Hematopoietic multipotent progenitor cell treated with erythropoietin and hydrocortisone succinate and interleukin-3 and kit ligand, for 17 days (in vitro differentiated cells): ENCODE results near the gene CYP19A1.

Source experiments
- DNase-seq: peaks from one replicate; pipeline ENCODE4 v3.0.0-alpha.2; 2015; ENCODE audit warnings: low spot score

The CYP19A1 gene

DNA sequence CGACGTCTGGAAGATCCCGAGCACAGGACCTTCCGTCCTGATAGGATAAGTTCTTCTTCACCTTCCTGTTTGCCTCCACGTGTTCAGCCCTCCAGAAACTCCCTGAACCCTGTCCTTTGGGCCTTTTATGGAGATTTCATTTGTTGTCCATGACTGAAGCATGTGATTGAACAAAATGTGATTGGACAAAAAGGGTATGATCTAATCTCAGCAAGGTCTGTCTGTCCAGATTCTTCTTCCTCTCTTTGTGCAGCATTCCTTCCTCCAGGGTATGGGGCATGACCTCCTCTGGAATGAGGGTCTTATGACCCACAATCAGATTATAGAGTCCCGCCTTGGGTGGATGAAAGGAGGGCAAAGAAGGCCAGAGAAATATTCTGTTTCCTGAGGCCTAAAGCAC, at the start of gene CYP19A1:
Gene CYP19A1 (minus strand): TSS at position 101 of the 400 bp plus-strand sequence. CDS start 95,684 bp downstream, outside the sequence.
- no peak for DNase-seq

DNA sequence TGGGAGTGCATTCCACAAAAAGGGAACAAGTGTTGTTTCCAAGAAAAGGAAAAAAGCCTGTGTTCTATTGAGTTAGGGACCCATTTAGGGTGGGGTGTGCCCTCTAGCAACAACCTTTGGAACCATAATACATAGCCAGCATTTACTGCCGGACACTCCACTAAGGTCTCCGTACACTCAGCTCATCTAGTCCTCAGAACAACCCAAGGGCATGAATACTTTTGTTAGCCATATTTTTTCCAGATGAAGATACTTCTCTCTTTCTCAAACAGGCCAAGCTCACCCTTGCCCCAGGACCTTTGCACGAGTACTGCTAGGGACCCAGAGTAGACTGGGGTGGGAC, 49.3 kb upstream of the CYP19A1 start:
- DNase-seq = no peak

DNA sequence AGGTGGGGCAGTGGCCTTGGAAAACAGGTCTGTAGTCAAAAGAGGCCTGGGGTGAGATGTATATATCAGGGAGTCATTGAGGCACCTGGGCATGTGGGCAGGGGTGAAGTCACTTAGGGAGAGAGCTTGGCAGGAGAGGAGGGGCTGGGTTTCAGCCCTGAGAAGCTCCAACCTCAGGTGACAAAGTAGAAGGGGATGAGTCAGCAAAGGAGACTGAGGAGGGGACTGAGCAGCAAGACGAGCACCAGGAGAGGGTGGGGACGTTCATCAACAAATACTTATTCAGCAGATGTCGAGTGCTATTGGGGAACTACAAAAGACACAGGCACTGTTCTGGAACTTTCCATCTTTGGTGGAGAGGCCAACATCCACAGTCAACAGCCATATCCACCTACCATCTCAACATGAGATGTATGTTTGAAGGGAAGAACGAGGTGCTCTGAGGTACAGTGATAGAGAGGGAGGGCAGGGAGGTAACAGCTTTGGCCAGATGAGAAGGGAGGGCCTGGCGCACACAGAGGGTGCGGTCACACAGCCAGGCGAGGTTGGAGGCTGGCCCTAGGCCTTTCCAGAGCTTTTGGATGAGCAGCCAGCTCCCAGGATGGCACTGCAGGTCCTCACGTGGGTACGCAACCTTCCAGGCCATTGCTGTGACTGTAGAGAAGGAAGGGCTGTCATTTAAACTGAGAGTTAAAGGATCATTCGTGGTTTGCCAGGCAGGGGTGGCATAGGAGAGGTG, 48.7 kb upstream of the CYP19A1 start:
- no peak for DNase-seq

DNA sequence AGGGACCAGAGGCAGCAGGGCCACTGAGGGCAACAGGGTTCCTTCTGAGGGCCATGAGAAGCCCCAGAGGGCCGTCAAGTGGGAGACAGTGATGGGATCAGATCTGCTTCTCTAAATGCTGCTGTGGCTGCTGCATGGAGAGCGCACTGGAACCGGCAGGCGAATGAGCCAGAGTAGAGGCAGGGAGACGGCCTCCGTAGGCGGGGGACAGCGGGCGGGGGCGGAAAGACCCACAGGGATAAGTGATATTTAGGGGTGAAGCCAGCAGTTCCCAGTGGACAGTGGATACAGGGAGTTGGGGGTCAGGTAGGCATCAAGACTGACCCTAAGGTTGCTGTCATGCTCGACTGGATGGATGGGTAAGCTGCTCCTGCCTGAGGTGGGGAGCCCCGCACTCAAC, 48.1 kb upstream of the CYP19A1 start:
- no peak for DNase-seq

DNA sequence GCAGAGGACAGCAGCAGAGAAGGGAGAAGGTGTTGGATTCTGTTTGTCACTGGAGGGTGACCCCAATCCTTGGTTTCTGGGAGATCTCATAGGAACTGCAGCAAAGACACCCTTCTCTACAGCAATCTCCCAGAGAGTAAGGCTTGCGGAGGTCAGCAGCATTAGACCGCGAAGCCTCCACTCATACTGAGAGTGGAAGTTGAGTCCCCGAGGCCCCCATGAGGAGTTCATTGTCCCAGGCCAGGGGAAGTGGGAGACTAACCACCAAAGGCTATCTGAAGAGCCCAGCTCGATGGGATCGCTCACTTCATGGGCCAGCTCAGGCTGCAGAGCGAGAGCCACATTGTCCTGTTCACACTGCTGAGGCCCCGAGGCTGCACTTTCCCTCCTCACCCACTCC, 47.6 kb upstream of the CYP19A1 start:
- no peak for DNase-seq

DNA sequence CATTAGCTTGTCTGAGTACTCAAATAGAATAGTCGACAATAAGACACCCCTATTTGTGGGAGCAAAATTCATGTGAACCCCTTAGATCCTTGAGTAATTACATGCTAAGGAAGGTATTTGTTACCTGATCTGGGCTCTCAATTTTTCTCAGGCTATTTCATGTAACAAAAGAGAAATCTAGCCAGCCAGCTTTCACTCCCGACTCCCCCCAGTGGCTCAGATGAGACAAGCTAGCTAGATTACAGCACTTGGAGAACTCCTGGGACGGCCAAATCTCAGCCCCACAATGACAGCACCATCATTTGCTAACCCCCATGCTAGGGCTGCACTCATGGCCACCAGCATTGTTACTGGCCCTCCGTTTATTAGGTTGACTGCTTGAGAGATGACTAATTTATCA, 44.4 kb upstream of the CYP19A1 start:
- DNase-seq = no peak

DNA sequence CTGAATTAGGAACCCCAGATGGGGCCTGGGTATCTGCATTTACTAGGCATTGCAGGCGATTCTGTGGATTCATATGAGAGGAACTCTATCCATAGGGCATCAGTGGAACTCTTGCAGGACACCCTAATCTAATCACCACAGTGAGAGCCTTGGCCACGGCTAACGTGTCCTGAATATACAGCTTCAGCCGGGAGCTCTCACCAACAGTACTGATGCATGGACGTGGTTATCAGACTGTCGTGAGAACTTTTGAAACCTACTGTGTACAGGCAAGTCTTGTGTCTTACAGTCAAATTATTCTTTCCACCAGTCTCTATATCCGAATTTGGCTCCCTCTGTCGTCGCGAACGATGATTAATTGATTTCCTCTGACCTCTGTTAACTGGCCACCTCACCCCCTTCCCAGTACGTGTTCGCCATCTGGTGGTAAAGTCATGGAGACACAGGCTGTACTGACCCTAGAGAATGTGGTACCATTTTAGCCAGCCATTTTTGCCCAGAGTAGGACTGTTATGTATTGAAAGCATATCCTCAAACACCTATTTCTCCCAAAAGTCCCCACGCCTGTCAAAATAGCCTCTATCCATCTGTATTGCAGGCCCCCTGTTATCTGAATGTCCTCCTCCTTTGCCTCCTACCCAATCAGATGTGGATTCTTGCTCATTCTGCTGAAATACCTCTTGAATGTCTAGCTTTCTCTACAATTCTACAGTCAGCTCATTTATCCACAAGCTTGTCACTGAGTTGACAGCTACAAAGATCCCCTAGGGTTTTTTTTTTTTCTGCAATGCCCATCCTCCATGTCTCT, 42.8 kb upstream of the CYP19A1 start:
- DNase-seq = no peak

DNA sequence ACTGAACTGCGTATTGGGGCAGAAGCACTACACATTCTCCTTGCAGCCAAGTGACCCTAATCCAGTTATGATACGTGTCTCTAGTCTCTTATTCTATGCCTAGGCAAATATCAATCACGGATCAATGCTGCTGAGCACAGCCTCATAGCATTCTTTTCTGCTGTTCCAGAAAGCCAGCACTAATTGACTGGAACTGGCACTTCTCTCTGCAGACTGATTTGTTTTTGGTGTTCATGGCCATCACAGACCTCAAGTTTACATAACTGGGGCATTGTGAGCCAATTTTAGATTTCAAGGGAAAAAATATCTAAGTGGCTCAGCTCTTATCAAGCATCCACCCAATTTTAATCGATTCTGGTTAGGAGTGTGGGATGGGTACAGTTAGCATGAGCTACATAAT, 41.0 kb upstream of the CYP19A1 start:
- DNase-seq = no peak

DNA sequence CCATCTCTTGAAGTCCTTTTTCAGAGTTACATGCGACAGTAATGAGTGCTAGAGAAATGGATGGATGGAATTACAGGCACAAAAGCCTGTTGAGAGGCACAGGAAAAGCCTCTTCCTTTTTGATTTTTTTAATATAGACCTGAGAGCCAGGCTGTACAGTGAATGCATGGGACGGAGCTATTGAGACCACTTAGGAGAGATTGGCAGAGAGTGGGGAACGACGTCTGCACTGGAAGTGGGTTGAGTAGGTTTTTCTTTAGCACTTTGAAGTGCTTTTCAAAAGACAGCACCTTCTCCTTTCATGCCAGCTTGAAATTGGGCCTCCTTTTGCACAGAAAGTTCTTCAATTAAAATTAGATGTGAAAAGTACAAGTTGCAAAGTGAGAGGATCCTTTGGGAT, 40.0 kb upstream of the CYP19A1 start:
- no peak for DNase-seq

DNA sequence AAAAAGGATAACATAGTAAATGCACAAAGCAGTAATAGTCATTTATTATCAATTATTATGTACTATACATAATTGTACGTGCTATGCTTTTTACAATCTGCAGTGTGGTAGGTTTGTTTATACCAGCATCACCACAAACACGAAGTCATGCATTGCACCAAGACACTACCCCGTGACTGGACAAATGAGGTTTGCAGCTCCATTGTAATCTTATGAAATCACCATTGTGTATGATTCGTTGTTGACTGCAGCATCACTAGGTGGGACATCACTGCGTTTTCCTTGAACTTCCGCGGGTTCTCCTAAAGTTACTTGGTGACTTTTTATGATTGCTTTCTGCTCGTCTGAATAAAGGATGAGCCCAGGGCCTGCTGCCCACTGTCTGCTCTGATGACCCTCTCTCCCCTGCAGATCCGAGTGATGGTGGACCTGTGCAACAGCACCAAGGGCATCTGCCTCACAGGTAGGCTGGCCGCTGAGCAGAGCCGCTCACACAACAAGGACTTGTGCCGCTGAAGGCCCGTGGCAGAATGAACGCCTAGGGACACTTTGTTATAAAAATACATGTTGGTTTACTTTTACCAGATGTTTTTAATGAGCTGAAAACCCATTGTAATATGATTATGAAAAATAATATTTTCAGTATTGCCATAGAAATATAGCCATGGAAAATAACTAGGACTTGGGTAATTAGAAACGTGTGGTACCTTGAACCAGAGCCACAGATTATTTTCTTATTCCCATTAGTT, 38.8 kb upstream of the CYP19A1 start:
- no peak for DNase-seq

DNA sequence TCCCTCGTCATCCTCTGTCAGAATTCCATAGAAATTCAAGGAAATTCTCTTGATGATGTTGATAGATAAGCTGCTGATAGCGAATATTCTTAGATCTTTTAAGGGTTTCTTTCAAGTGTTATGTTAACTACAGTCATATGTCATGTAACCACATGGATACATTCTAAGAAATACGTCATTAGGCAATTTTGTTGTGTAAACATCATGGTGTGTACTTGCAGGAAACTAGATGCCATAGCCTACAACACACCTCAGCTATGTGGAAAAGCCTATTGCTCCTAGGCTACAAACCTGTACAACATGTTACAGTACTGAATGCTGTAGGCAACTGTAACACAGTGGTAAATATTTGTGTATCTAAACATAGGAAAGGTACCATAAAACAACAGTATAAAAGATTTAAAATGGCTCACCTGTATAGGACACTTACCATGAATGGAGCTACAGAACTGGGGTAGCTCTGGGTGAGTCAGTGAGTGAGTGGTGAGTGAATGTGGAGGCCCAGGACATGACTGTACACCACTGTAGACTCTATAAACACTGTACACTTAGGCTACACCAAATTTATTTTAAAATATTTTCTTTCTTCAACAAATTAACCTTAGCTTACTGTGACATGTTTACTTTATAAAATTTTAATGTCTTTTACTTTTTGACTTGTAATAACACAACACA, 37.7 kb upstream of the CYP19A1 start:
- DNase-seq = no peak

DNA sequence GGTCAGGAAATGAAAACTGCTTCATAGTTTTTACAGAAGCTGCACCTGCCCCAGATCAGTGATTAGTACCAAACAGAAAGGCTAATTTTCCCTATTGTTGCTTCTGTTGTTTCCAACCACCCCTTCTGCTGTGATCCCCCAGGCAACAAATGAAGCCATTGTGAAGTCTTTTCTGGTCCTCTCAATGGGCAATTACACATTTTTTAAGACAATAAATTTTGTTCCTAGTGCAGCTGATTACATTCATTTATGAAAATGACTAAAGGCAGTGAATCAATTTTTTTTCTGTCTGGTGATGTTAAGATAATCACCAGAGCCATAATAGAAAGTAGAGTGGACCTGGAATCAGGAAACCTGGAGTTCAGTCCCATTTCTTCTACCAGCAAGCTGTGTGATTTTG, 35.7 kb upstream of the CYP19A1 start:
- no peak for DNase-seq

DNA sequence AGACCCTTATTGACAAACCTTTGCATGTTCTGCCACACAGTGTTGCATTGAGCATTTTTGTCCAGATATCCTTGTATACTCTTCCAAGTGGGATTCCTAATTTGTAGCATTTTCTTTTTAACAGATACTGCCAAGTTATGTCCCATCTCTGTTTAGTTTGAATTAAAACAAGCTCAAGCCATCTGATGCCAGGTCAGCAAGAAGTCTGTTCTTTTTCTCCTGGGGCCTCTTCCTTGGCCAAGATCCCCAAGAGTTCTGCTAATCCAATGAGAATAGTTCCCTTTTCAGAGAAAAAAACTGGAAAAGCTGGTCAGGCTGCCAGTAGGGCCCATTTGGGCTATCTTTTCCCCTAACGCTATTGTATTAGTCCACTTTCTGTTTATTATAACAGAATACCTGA, 32.9 kb upstream of the CYP19A1 start:
- no peak for DNase-seq

DNA sequence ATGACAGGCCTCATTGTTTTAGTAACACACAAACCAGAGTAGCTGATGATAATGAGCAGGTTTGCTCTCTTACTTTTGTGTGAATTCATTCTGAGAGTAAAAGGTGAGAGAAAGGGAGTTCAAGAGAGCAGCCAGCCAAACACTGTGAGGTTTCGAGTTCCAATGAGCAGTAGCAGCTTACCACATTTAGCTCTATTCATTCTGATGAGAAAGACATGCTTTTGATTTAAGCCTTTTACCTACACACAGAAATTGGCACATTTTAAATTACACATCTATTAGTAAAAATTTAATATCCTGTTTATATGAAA, 31.0 kb upstream of the CYP19A1 start:
- no peak for DNase-seq

DNA sequence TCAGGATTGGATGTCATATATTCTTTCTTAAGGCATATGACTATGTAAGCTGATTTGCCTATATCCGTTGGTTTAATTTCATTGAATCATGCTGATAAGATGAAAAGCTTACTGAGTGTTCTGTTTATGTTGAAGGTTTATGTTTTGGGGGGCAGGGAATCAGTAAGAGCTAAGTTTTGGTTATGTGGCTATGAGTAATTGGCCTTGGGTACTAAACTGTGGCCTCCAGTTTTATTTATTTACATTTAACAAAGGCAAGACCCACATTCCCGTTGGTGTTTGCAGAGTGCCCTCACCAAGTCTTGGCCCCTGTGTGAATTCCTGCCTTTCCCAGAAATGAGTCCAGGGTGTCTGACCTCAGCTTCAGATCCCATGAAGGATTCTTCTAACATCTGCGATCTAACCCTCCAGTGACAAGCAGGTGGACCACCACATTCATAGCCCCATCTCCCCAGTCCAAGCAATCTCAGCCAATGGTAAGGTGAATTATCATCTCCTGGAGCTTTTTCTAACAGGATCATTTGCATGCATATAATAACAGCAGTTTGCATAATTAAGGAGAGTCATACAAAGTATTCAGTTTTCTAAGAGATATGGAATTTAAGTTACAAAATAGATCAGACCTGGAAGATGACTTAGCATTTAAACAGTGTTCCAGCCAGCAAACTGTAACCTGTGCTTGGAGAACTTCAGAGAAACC, 30.5 kb upstream of the CYP19A1 start:
- DNase-seq = no peak

DNA sequence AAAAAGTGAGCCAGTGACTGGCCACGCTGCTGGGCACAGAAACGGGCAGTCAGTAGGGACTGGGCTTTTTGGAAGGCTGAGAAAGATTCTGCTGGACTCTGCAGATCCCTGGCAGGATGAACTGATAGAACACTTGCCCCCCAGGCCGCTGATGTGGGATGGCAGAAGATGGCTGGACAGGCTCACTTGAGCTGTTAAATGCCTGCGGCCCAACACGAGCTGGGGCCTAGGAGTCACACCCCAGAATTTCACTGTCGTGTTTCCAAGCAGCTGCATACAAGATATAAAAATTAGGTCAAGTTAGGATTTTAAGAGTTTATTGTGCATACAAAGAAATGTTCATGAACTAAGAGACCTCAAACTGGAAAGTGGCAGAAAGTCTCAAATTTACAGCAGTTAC, 29.9 kb upstream of the CYP19A1 start:
- DNase-seq = no peak

DNA sequence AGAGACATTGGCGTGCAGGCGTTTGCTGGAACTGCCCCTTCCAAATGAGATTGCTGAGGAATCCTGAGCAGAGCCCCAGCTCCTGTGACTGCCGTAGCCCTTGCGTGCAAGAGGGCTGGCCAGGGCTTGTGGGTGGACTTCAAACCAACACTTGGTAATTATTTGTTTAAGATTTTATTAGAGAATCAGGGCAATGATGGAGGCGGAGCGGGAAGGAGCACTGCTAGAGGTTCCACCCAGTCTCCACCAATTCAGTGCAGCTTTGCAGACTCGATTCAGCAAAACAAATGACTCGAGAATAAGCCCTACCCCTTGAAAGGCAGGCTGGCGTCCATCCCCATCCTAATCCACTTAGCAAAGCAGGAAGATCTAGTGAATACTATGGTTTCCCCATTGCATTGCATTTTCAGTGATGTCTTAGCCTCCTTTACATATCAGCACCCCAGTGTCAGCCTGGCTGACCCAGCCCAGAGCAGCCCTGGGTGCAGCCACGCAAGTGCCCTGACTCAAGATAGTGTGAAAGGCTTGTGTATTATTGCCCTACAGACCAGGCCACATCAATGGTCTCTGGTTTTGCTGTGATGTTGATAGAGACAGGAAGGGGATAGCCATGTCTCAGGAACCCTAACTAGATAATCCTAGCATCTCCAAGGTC, 29.1 kb upstream of the CYP19A1 start:
- DNase-seq = no peak

DNA sequence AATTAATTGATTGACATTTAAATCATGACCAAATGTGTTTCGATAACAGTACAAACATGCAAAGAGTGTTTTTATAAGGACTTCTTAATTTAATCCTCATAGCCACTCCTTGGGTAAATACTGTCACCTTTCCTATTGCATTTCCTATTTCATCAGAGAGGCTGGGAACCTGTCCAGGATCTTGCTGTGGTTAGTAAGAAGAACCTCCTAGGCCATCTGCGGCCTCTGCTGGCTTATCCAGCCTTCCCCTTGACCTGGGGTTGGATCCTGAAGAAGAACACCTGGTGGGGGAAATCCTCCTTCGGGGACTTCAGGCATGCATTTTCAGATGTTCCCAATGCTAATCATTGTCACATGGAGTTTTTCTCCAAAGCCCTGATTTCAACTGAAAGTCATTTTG, 28.5 kb upstream of the CYP19A1 start:
- DNase-seq = no peak

DNA sequence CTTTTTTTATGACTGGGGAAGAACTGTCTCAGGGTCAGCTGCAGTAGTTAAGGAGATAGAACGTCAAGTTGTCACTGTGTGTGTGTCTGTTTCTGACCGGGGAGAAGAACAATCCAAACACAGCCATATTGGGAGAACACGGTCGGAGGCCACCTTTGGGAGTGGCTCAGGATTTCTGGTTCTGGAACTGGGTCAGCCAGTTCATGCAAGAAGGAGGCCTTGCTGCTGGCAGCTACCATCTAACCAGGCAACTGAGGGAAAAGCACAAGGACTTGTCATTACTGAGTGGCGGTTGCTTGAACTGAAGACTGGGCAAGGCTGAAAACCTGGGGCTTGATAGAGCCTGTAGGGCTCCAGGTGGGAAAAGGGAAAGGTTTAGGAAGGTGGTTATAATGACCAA, 27.7 kb upstream of the CYP19A1 start:
- no peak for DNase-seq

DNA sequence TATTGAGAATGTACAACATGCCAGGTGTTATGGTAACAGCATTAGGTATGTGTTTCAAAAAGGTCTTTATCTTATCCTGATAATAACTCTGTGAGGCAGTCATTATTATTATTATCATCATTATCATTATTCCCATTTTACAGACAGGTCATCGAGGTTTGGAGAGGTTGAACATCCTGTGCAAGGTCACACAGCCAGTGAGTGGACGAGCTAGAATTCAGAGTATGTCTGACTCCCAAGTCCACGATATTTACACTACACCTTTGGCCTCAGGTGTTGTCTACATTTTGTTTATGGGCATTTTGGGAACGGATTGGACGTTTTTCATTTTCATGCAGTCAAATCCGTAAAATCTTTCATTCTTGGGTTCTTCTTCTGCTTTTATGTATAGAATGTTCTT, 27.0 kb upstream of the CYP19A1 start:
- DNase-seq = no peak

DNA sequence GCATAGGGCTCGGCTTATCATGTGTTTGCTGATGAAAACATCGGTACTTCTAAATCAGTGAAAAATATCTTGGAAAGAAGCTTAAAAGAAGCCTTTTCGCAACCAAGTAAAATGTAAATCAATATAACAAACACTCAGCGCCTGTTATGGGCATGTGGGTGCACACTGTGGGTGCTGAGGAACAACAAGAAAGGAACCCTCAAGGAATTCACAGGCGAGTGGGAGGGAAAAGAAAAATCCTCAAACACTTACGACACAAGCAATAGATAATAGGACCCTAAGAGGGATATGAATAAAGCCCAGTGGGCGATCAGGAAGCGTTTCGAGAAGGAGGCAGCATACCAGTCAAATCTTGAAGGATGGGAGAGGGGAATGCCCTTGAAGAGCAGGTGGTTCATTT, 25.0 kb upstream of the CYP19A1 start:
- no peak for DNase-seq

DNA sequence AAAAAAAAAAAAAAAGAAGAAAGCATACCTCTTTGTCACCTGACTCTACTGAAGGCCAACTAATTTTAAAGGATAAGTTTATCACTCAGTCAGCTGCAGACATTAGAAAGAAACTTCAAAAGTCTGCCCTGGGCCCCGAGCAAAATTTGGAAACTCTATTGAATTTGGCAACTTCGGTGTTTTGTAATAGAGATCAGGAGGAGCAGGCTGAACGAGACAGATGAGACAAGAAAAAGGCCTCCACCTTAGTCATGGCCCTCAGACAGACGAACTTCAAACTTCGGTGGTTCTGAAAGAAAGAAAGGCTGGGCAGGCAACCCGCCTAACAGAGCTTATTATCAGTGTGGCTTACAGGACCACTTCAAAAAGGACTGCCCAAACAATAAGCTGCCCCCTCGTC, 21.6 kb upstream of the CYP19A1 start:
- no peak for DNase-seq
